ENCODE data around the gene PARD3.
"Not testable (repeated sequence)": the region's sequence is repeated elsewhere in the genome, so short reads cannot be mapped to it uniquely, and the experiment has no call there.

Gene PARD3

DNA sequence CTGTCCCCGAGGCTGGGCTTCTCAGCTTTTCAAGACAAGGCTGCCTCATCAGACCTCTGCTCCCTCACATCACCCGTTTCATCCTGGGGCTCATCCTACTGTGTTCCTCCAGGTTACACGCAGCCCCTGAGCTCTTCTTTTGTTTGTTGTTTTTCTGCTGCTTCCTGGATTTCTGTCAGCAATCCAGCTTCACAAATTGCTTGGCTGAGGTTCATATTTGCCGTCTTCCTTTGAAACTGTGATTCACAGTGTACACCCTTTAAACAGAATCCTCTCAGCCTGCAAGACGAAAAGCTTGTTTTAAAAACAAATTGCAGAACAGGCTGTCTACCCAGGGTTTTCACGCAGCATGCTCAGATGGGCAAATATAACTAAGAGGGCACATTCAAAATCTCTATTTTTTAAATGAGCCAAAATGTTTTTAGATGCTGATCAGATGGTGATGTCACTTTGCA is 39.1 kb upstream of the PARD3 start:
- DNase-seq (ENCODE audit: low read depth in 2 of 2): peak; percentile 77 to 78
- TF ChIP-seq, protein P1, sequence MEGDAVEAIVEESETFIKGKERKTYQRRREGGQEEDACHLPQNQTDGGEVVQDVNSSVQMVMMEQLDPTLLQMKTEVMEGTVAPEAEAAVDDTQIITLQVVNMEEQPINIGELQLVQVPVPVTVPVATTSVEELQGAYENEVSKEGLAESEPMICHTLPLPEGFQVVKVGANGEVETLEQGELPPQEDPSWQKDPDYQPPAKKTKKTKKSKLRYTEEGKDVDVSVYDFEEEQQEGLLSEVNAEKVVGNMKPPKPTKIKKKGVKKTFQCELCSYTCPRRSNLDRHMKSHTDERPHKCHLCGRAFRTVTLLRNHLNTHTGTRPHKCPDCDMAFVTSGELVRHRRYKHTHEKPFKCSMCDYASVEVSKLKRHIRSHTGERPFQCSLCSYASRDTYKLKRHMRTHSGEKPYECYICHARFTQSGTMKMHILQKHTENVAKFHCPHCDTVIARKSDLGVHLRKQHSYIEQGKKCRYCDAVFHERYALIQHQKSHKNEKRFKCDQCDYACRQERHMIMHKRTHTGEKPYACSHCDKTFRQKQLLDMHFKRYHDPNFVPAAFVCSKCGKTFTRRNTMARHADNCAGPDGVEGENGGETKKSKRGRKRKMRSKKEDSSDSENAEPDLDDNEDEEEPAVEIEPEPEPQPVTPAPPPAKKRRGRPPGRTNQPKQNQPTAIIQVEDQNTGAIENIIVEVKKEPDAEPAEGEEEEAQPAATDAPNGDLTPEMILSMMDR (IDR thresholded peaks at IDR 0.05; ENCODE audit: low read depth, low read length): no peak
- peak overlapping the region in 1 of 2 donors; percentile 14 for H3K4me3 ChIP-seq (replicated peaks in 1 of 2; ENCODE audit: low read depth in 2 of 2, low read length in 2 of 2)

DNA sequence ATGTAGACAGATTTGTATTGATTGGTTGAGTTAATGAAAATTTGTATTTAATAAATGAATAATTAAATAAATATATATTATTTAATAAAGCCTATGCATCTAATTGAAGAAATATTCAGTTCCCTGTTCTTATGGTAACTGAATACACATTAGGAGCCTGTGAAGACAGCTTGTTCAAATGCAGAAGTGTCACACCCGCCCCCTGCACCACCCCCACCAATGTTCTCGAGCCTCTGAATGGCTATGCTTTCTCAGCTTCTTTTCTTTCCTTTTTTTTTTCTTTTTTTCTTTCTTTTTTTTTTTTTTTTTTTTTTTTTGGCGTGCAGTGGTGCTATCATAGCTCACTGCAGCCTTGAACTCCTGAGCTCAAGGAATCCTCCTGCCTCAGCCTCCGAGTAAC is 38.3 kb upstream of the PARD3 start:
- no peak for DNase-seq (ENCODE audit: low read depth in 2 of 2)
- TF ChIP-seq, protein P1 (IDR thresholded peaks at IDR 0.05; ENCODE audit: low read depth, low read length): no peak
- no peak overlapping the region for H3K4me3 ChIP-seq (replicated peaks in 1 of 2; ENCODE audit: low read depth in 2 of 2, low read length in 2 of 2)

DNA sequence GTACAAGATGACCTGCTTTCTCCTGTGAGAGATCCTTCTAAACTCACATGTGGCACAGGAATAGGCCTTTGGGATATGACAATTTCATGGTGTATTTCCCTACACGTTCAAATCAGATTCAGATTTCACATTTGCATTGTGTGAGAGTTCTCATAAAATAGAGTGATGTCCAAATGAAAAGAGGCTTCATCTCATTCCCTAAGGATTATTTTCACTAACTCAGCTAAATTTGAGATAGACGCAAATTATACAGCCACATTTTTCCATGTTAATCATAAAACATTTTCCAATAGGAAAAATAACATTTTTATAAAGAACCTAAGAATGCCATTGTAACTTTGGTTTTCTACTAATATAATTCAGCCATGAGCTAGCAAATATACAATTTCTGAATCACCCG is 35.5 kb upstream of the PARD3 start:
- no peak overlapping the region for H3K4me3 ChIP-seq (replicated peaks in 1 of 2; ENCODE audit: low read depth in 2 of 2, low read length in 2 of 2)
- TF ChIP-seq, protein P1 (IDR thresholded peaks at IDR 0.05; ENCODE audit: low read depth, low read length): no peak
- DNase-seq (ENCODE audit: low read depth in 2 of 2): no peak

DNA sequence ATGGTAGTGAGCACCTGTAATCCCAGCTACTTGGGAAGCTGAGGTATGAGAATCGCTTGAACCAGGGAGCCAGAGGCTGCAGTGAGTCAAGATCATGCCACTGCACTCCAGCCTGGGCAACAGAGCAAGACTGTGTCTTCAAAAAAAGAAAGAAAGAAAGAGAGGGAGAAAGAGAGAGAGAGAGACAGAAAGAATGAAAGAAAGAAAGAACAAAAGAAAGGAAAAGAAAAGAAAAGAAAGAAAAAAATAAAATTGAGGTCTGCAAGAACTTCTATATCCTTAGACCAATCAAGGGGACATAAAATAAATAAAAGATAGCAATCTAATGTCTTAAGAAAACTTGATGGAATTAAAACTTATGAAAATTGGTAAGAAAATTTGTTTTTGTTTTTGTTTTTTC is 34.9 kb upstream of the PARD3 start:
- DNase-seq (ENCODE audit: low read depth in 2 of 2): no peak
- TF ChIP-seq, protein P1 (IDR thresholded peaks at IDR 0.05; ENCODE audit: low read depth, low read length): no peak
- H3K4me3 ChIP-seq (replicated peaks in 1 of 2; ENCODE audit: low read depth in 2 of 2, low read length in 2 of 2): no peak overlapping the region

DNA sequence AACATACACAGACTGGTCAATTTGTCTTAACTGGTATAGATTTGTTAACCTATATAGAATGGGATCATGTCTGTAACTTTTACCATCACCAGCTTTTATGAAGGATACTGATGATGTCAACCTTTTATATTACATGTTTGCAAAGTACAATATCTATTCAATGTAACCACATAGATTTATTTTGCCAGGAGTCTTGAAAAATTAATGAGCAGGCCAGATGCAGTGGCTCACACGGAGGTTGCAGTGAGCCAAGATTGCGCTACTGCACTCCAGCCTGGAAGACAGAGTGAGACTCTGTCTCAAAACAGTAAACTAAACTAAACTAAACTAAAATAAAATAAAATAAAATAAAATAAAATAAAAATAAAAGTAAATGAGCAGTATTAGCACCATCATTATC is 30.0 kb upstream of the PARD3 start:
- TF ChIP-seq, protein P1 (IDR thresholded peaks at IDR 0.05; ENCODE audit: low read depth, low read length): no peak
- H3K4me3 ChIP-seq (replicated peaks in 1 of 2; ENCODE audit: low read depth in 2 of 2, low read length in 2 of 2): no peak overlapping the region
- DNase-seq (ENCODE audit: low read depth in 2 of 2): no peak

DNA sequence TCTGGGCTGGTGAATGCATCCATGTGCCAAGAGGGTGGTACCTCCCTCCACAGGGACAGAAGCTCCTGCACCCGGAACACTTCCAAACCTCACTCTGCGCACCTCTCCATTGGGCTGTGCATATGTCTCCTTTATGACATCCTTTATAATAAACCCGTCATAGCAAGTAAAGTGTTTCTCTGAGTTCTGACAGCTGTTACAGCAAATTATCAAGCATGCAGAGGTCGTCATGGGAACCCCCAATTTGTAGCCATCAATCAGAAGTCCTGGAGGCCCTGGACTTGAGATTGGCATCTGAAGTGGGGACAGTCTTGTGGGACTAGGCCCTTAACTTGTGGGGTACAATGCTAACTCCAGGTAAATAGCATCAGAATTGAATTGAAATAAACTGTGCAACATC is 29.4 kb upstream of the PARD3 start:
- no peak for DNase-seq (ENCODE audit: low read depth in 2 of 2)
- TF ChIP-seq, protein P1 (IDR thresholded peaks at IDR 0.05; ENCODE audit: low read depth, low read length): no peak
- no peak overlapping the region for H3K4me3 ChIP-seq (replicated peaks in 1 of 2; ENCODE audit: low read depth in 2 of 2, low read length in 2 of 2)

DNA sequence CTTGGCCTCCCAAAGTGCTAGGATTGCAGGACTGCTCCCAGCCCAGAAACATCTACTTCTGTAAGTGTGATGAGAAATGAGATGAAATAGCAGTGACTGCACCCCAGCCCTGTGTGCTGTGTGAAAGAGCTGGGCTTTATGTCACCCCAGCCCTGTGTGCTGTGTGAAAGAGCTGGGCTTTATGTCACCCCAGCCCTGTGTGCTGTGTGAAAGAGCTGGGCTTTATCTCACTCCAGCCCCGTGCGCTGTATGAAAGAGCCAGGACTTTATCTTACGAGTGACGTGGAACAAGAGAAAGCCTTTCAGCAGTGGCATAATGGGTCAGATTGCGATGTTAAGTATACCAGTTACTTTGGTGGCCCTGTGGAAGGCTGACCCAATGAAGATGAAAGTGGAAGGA is 28.4 kb upstream of the PARD3 start:
- not testable (repeated sequence) for DNase-seq (ENCODE audit: low read depth in 2 of 2); H3K4me3 ChIP-seq (replicated peaks in 1 of 2; ENCODE audit: low read depth in 2 of 2, low read length in 2 of 2)
